SK-N-SH (cell line): Measurements from ENCODE around the gene WDFY1. TPM values are rescaled to one million over a fixed set of nuclear protein-coding genes. Genes with fewer than 3 reads are reported as not detected.

ENCODE experiments used
- CTCF ChIA-PET: fragments of 300-600, 350-600 bp; formaldehyde crosslinking; extraction: SDS; loops from one replicate; lab custom pipeline; 2021; lab: Yijun Ruan, JAX
- POLR2A ChIA-PET: fragments of 350-600 bp; sonication (Branson Sonifier 250); formaldehyde crosslinking; extraction: SDS; loops from one replicate; lab custom pipeline; 2020; ENCODE audit warnings: antibody characterized with exemption, inconsistent platforms; lab: Yijun Ruan, JAX
- DNase-seq: peaks from one replicate; pipeline ENCODE4 v3.0.0; 2012
- H2AFZ ChIP-seq: fragments of 200-600 bp; sonication (generic); 2 replicates; pipeline ENCODE4 v1.8.1; 2016; ENCODE audit warnings: antibody characterized with exemption, mild to moderate bottlenecking, low read depth
- H3F3A ChIP-seq: fragments of 200-600 bp; sonication (generic); replicated peaks from 2 replicates; pipeline ENCODE3; 2016; ENCODE audit warnings: antibody characterized with exemption, mild to moderate bottlenecking; ENCODE audit not compliant: insufficient read depth
- H3K27ac ChIP-seq, 2 experiments: fragments of 200-500 bp in 1 of 2; fragments of 200-600 bp in 1 of 2; sonication (Bioruptor generic) in 1 of 2; sonication (generic), shearing (Covaris generic) in 1 of 2; 2 replicates each; pipeline versions ENCODE4 v1.5.1 to v1.6.1; 2014 to 2016; ENCODE audit warnings: low read depth in 2 of 2, inconsistent platforms in 1 of 2, low read length in 1 of 2, mild to moderate bottlenecking in 1 of 2, mixed read lengths in 1 of 2
- H3K27me3 ChIP-seq: fragments of 200-600 bp; sonication (generic), shearing (Covaris generic); 2 replicates; pipeline ENCODE4 v1.6.1; 2016; ENCODE audit warnings: mixed run types; ENCODE audit not compliant: insufficient read depth
- H3K36me3 ChIP-seq, 2 experiments: fragments of 200-500 bp in 1 of 2; fragments of 200-600 bp in 1 of 2; sonication (Bioruptor generic) in 1 of 2; sonication (generic) in 1 of 2; replicated peaks in 1 of 2; 2 replicates each; pipeline versions ENCODE3 to v1.5.1; 2014 to 2016; ENCODE audit warnings: low read length in 1 of 2, mild to moderate bottlenecking in 1 of 2; ENCODE audit not compliant: insufficient read depth in 2 of 2, control insufficient read depth in 1 of 2
- H3K4me1 ChIP-seq, 2 experiments: fragments of 200-500 bp in 1 of 2; fragments of 200-600 bp in 1 of 2; sonication (Bioruptor generic) in 1 of 2; sonication (generic), shearing (Covaris generic) in 1 of 2; 2 replicates each; pipeline versions ENCODE4 v1.5.1 to v1.6.1; 2014 to 2016; ENCODE audit warnings: low read depth in 1 of 2, low read length in 1 of 2, mixed run types in 1 of 2; ENCODE audit not compliant: insufficient read depth in 2 of 2, control insufficient read depth in 1 of 2
- H3K4me2 ChIP-seq: fragments of 200-600 bp; sonication (generic), shearing (Covaris generic); 2 replicates; pipeline ENCODE4 v1.6.1; 2017; ENCODE audit warnings: mixed run types
- H3K4me3 ChIP-seq, 2 experiments: fragments of 200-500 bp in 1 of 2; fragments of 200-600 bp in 1 of 2; sonication (Bioruptor generic) in 1 of 2; sonication (generic), shearing (Covaris generic) in 1 of 2; 2 replicates each; pipeline versions ENCODE4 v1.5.1 to v1.8.1; 2014 to 2016; ENCODE audit warnings: low read depth in 2 of 2, inconsistent platforms in 1 of 2, low read length in 1 of 2, mild to moderate bottlenecking in 1 of 2, mixed read lengths in 1 of 2, moderate library complexity in 1 of 2
- H3K79me2 ChIP-seq: fragments of 200-600 bp; sonication (generic); 2 replicates; pipeline ENCODE4 v1.8.1; 2017; ENCODE audit warnings: mild to moderate bottlenecking; ENCODE audit not compliant: insufficient read depth
- H3K9ac ChIP-seq: fragments of 200-600 bp; sonication (generic); 2 replicates; pipeline ENCODE4 v1.6.1; 2017; ENCODE audit warnings: mixed run types
- H3K9me2 ChIP-seq: fragments of 200-600 bp; sonication (generic); 2 replicates; pipeline ENCODE4 v1.6.1; 2017; ENCODE audit warnings: mixed run types
- H3K9me3 ChIP-seq: fragments of 200-600 bp; sonication (generic); 2 replicates; pipeline ENCODE4 v1.6.1; 2017; ENCODE audit warnings: mixed run types, mild to moderate bottlenecking, moderate library complexity
- H4K20me1 ChIP-seq: fragments of 200-600 bp; sonication (generic); 2 replicates; pipeline ENCODE4 v1.6.1; 2017; ENCODE audit warnings: mild to moderate bottlenecking, mixed run types; ENCODE audit not compliant: insufficient read depth
- CHD2 ChIP-seq: fragments of 150-350 bp; IDR thresholded peaks from 2 replicates; pipeline ENCODE4 v1.6.1; 2018; ENCODE audit warnings: low read length; ENCODE audit not compliant: partially characterized antibody
- CTCF ChIP-seq: fragments of 200-600 bp; sonication (generic); IDR thresholded peaks from 2 replicates; pipeline ENCODE4 v1.6.1; 2017; ENCODE audit warnings: antibody characterized with exemption, mild to moderate bottlenecking, moderate library complexity
- ELF1 ChIP-seq: IDR thresholded peaks from 2 replicates; pipeline ENCODE4 v1.4.0; 2012
- EP300 ChIP-seq, 2 experiments: IDR thresholded peaks; 2 replicates each; pipeline versions ENCODE4 v1.4.0 to v1.6.1; 2012; ENCODE audit warnings: borderline replicate concordance in 1 of 2, low read depth in 1 of 2, low read length in 1 of 2
- FOXJ3 ChIP-seq: sonication (generic); formaldehyde crosslinking; IDR thresholded peaks from 2 replicates; pipeline ENCODE4 v1.5.1; 2020; ENCODE audit warnings: mild to moderate bottlenecking, missing genetic modification reagents
- GATA2 ChIP-seq: sonication (generic); formaldehyde crosslinking; IDR thresholded peaks from 2 replicates; pipeline ENCODE4 v1.5.0; 2020; ENCODE audit warnings: mild to moderate bottlenecking, missing genetic modification reagents
- JUND ChIP-seq: IDR thresholded peaks from 2 replicates; pipeline ENCODE4 v1.4.0; 2012
- MXI1 ChIP-seq: IDR thresholded peaks from 2 replicates; pipeline ENCODE4 v1.6.1; 2012; ENCODE audit warnings: mild to moderate bottlenecking, low read depth, low read length, improper control_type of control experiment
- PBX3 ChIP-seq: IDR thresholded peaks from 2 replicates; pipeline ENCODE4; 2012
- POLR2AphosphoS5 ChIP-seq: IDR thresholded peaks from 2 replicates; pipeline ENCODE4 v1.6.1; 2012; ENCODE audit warnings: low read depth, low read length
- REST ChIP-seq: IDR thresholded peaks from 2 replicates; pipeline ENCODE4 v1.6.1; 2012; ENCODE audit warnings: mild to moderate bottlenecking, low read depth, low read length, moderate library complexity
- RFX5 ChIP-seq: IDR thresholded peaks from 2 replicates; pipeline ENCODE4 v1.6.1; 2012; ENCODE audit warnings: mild to moderate bottlenecking, improper control_type of control experiment, low read length
- RXRA ChIP-seq: IDR thresholded peaks from 2 replicates; pipeline ENCODE4 v1.4.0; 2012; ENCODE audit warnings: low read depth, mild to moderate bottlenecking, borderline replicate concordance
- SIN3A ChIP-seq: IDR thresholded peaks from 2 replicates; pipeline ENCODE4 v1.6.1; 2012; ENCODE audit warnings: low read depth, mild to moderate bottlenecking, low read length, moderate library complexity, borderline replicate concordance
- SMC3 ChIP-seq: IDR thresholded peaks from 2 replicates; pipeline ENCODE4 v1.6.1; 2012; ENCODE audit warnings: low read depth, low read length, improper control_type of control experiment
- TAF1 ChIP-seq: IDR thresholded peaks from 2 replicates; pipeline ENCODE4 v1.6.1; 2012; ENCODE audit warnings: low read depth, mild to moderate bottlenecking, low read length, moderate library complexity, borderline replicate concordance
- TEAD4 ChIP-seq: IDR thresholded peaks from 2 replicates; pipeline ENCODE4 v1.4.0; 2012; ENCODE audit warnings: mild to moderate bottlenecking, borderline replicate concordance; ENCODE audit not compliant: insufficient read depth
- WGBS: methylation state at CpG from one replicate; pipeline ENCODE4 v1.1.6; 2017; ENCODE audit warnings: low lambda C conversion rate; 5-methylcytosine and 5-hydroxymethylcytosine counted together
- polyA plus RNA-seq, 3 experiments: library from polyadenylated mRNA; depleted of rRNA; stranded (reverse); fragments of >200 nt; gene quantifications; 2 replicates each; pipeline ENCODE4 v1.2.3, GENCODE V29; 2012
- TF ChIP-seq, protein P1 (sequence below): fragments of 150-350 bp; IDR thresholded peaks from 2 replicates; pipeline ENCODE4 v1.6.1; 2016; ENCODE audit warnings: mild to moderate bottlenecking, low read depth, low read length

The WDFY1 gene
- polyA plus RNA-seq, 1 of the 3 experiments (the other 2 are of a cell fraction) = 21.7 TPM

DNA sequence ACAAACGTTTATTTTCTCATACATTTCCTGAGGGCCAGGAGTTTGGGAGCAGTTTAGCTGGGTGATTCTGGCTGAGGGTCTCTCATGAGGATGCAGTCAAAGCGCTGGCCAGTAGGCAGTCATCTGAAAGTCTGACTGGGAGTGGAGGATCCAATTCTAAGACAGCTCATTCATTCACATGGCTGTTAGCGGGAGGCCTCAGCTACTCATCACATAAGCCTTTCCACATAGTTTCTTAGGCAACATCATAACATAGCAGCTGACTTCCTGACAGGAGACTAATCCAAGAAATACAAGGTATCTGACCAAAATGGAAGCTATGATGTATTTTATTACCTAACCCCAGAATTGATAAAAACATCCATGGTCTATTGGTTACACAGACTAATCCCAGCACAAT is 9.3 kb upstream of the WDFY1 start:
- peak overlapping the region in 1 of 2 experiments; percentile 51; a peak in 2 of 4 replicates for H3K27ac ChIP-seq
- POLR2A ChIA-PET = no interaction called here

More for the DNA sequence above, 9.3 kb upstream of the WDFY1 start:
- 76% methylated on average over 3 of the region's 3 CpGs for WGBS
- no peak for DNase-seq
- Histone ChIP-seq H2AFZ (no peak overlapping the region; the same call in 1 of the 2 replicates), H3K4me2 (no peak overlapping the region), H3K79me2 (peaks cover 21% of the 10 kb centered on the region), H3K9ac (peak overlapping the region; percentile 12; the same call in 1 of the 2 replicates), H3K9me3 (no peaks in the 10 kb centered on the region), H3K27me3 (no peaks in the 10 kb centered on the region), H3K4me1 (peaks cover 1 to 23% of the 10 kb centered on the region in 2 experiments; a peak in 3 of 4 replicates), H3K36me3 (peaks cover 0 to 2% of the 10 kb centered on the region in 2 experiments), H3K4me3 (no peak overlapping the region), H3K9me2 (no peaks in the 10 kb centered on the region), H3F3A (no peaks in the 10 kb centered on the region), H4K20me1 (no peaks in the 10 kb centered on the region)
- CTCF ChIA-PET = interaction anchor here (1.0 to 1.4 kb wide), 4 partner anchors 10 to 40 kb away, joined by 4 to 8 read pairs (median 4); partner anchors contain the start of gene WDFY1
- TF ChIP-seq RXRA = no peak
- TF ChIP-seq POLR2AphosphoS5 = no peak
- no peak for TF ChIP-seq CHD2
- no peak for TF ChIP-seq REST
- no peak for TF ChIP-seq PBX3
- no peak for TF ChIP-seq GATA2
- TF ChIP-seq, protein P1, sequence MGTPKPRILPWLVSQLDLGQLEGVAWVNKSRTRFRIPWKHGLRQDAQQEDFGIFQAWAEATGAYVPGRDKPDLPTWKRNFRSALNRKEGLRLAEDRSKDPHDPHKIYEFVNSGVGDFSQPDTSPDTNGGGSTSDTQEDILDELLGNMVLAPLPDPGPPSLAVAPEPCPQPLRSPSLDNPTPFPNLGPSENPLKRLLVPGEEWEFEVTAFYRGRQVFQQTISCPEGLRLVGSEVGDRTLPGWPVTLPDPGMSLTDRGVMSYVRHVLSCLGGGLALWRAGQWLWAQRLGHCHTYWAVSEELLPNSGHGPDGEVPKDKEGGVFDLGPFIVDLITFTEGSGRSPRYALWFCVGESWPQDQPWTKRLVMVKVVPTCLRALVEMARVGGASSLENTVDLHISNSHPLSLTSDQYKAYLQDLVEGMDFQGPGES = no peak
- no peak for TF ChIP-seq MXI1
- no peak for TF ChIP-seq TEAD4
- no peak for TF ChIP-seq RFX5
- no peak for TF ChIP-seq CTCF
- no peak for TF ChIP-seq SMC3
- no peak for TF ChIP-seq JUND
- TF ChIP-seq TAF1 = no peak
- no peak for TF ChIP-seq SIN3A
- no peak for TF ChIP-seq EP300 (IDR thresholded peaks at IDR 0.05; ENCODE audit: borderline replicate concordance in 1 of 2, low read depth in 1 of 2, low read length in 1 of 2)
- TF ChIP-seq ELF1 = no peak
- no peak for TF ChIP-seq FOXJ3 (CRISPR knock-in tag)
